Liver (tissue), 9 donors: ENCODE data around the gene FGF14. TPM values are rescaled to one million over a fixed set of nuclear protein-coding genes. Genes with fewer than 3 reads are reported as not detected.

Experiments used
- DNase-seq: peaks from one replicate; pipeline ENCODE4 v3.0.0-alpha.2; 2017; ENCODE audit warnings: low spot score
- H3K27ac ChIP-seq, 2 donors: one replicate each; pipeline ENCODE4 v1.7.0; 2013; ENCODE audit warnings: inconsistent platforms in 2 of 2, low read length in 2 of 2, control low read depth in 1 of 2, low read depth in 1 of 2, mild to moderate bottlenecking in 1 of 2
- H3K27me3 ChIP-seq, 4 donors: one replicate each; pipeline versions ENCODE4 v1.6.1 to v1.7.0; 2013; ENCODE audit warnings: low read length in 3 of 4, inconsistent platforms in 1 of 4, mild to moderate bottlenecking in 1 of 4, moderate library complexity in 1 of 4; ENCODE audit not compliant: control insufficient read depth in 4 of 4, insufficient read depth in 4 of 4
- H3K36me3 ChIP-seq, 4 donors: one replicate each; pipeline versions ENCODE4 v1.6.1 to v1.7.0; 2013; ENCODE audit warnings: low read length in 3 of 4, mild to moderate bottlenecking in 3 of 4, low read depth in 1 of 4, moderate library complexity in 1 of 4; ENCODE audit not compliant: control insufficient read depth in 4 of 4, insufficient read depth in 3 of 4
- H3K4me1 ChIP-seq, 4 donors: one replicate each; pipeline versions ENCODE4 v1.6.1 to v1.7.0; 2013; ENCODE audit warnings: low read length in 3 of 4, mild to moderate bottlenecking in 3 of 4, moderate library complexity in 1 of 4; ENCODE audit not compliant: control insufficient read depth in 4 of 4, insufficient read depth in 4 of 4
- H3K4me3 ChIP-seq, 3 donors: one replicate each; pipeline versions ENCODE4 v1.6.1 to v1.7.0; 2013; ENCODE audit warnings: low read length in 3 of 3, control low read depth in 1 of 3, low read depth in 1 of 3, mild to moderate bottlenecking in 1 of 3
- H3K9ac ChIP-seq, 2 donors: one replicate each; pipeline ENCODE4 v1.7.0; 2013; ENCODE audit warnings: low read length in 2 of 2, mild to moderate bottlenecking in 2 of 2, moderate library complexity in 2 of 2, control low read depth in 1 of 2, low read depth in 1 of 2
- H3K9me3 ChIP-seq, 4 donors: one replicate each; pipeline versions ENCODE4 v1.6.1 to v1.7.0; 2013; ENCODE audit warnings: low read length in 3 of 4; ENCODE audit not compliant: control insufficient read depth in 4 of 4
- EGR1 ChIP-seq, 2 donors: IDR thresholded peaks; 2 replicates each; pipeline ENCODE4 v1.6.1; 2016 to 2018; ENCODE audit warnings: antibody characterized with exemption in 2 of 2, low read depth in 2 of 2
- FOXA1 ChIP-seq: IDR thresholded peaks from 2 replicates; pipeline ENCODE4 v1.6.1; 2016; ENCODE audit warnings: antibody characterized with exemption
- FOXA2 ChIP-seq: IDR thresholded peaks from 2 replicates; pipeline ENCODE4 v1.6.1; 2016; ENCODE audit warnings: antibody characterized with exemption
- GABPA ChIP-seq, 2 donors: IDR thresholded peaks in 1 of 2; conservative IDR thresholded peaks in 1 of 2; 2 replicates each; pipeline ENCODE4 v1.6.1; 2016; ENCODE audit warnings: antibody characterized with exemption in 2 of 2, mild to moderate bottlenecking in 1 of 2, moderate library complexity in 1 of 2
- HNF4A ChIP-seq, 2 donors: conservative IDR thresholded peaks; 2 replicates each; pipeline ENCODE4 v1.6.1; 2016; ENCODE audit warnings: antibody characterized with exemption in 2 of 2, mild to moderate bottlenecking in 2 of 2
- HNF4G ChIP-seq: IDR thresholded peaks from 2 replicates; pipeline ENCODE4 v1.6.1; 2016; ENCODE audit warnings: antibody characterized with exemption
- JUND ChIP-seq, 2 donors: IDR thresholded peaks; 2 replicates each; pipeline ENCODE4 v1.6.1; 2016; ENCODE audit warnings: antibody characterized with exemption in 2 of 2
- NR2F2 ChIP-seq: IDR thresholded peaks from 2 replicates; pipeline ENCODE4 v1.6.1; 2016; ENCODE audit warnings: antibody characterized with exemption
- RAD21 ChIP-seq, 2 donors: IDR thresholded peaks; 2 replicates each; pipeline ENCODE4 v1.6.1; 2016; ENCODE audit warnings: antibody characterized with exemption in 2 of 2, mild to moderate bottlenecking in 2 of 2
- RXRA ChIP-seq, 2 donors: IDR thresholded peaks; 2 replicates each; pipeline ENCODE4 v1.6.1; 2017 to 2018; ENCODE audit warnings: antibody characterized with exemption in 2 of 2, mild to moderate bottlenecking in 1 of 2
- SP1 ChIP-seq: IDR thresholded peaks from 2 replicates; pipeline ENCODE4 v1.6.1; 2018; ENCODE audit warnings: antibody characterized with exemption, mild to moderate bottlenecking
- YY1 ChIP-seq: IDR thresholded peaks from 2 replicates; pipeline ENCODE4 v1.6.1; 2016; ENCODE audit warnings: antibody characterized with exemption, mild to moderate bottlenecking
- WGBS: extraction: QIAGEN DNeasy Blood & Tissue Kit; methylation state at CpG from one replicate; pipeline ENCODE4 v1.1.7; 2013; 5-methylcytosine and 5-hydroxymethylcytosine counted together
- polyA plus RNA-seq, 2 donors: library from polyadenylated mRNA; stranded (reverse) in 1 of 2; unstranded in 1 of 2; fragments of 200-250 nt in 1 of 2; fragments of >200 nt in 1 of 2; fragmentation: Nextera tagmentation in 1 of 2; extraction: Ambion mirVana in 1 of 2; gene quantifications; one replicate each; pipeline versions ENCODE4 v1.2.1 to v1.2.3, GENCODE V29; 2013 to 2015
- total RNA-seq, 2 donors: library from RNA; depleted of rRNA; stranded (reverse); fragments of >200 nt; gene quantifications; one replicate each; pipeline ENCODE4 v1.2.3, GENCODE V29; 2014
- TF ChIP-seq, protein P1 (sequence below): fragments of 150-350 bp; IDR thresholded peaks from 2 replicates; pipeline ENCODE4 v1.5.1; 2017; ENCODE audit warnings: improper control_type of control experiment, low read depth, low read length; ENCODE audit not compliant: missing input control
- TF ChIP-seq, protein P2 (sequence below): IDR thresholded peaks from 2 replicates; pipeline ENCODE4 v1.6.1; 2016; ENCODE audit warnings: antibody characterized with exemption
- TF ChIP-seq, protein P3 (sequence below): IDR thresholded peaks from 2 replicates; pipeline ENCODE4 v1.6.1; 2016; ENCODE audit warnings: antibody characterized with exemption
- TF ChIP-seq, protein P4 (sequence below): IDR thresholded peaks from 2 replicates; pipeline ENCODE4 v1.6.1; 2016; ENCODE audit warnings: antibody characterized with exemption, mild to moderate bottlenecking
- donor health status: healthy.
- donor health status: healthy.
- donor health status: healthy.
- donor health status: healthy.
- donor health status: healthy.

FGF14 gene
- total and polyA plus RNA-seq, 4 donors: 0.05 to 3.3 (median 1.0) TPM

DNA sequence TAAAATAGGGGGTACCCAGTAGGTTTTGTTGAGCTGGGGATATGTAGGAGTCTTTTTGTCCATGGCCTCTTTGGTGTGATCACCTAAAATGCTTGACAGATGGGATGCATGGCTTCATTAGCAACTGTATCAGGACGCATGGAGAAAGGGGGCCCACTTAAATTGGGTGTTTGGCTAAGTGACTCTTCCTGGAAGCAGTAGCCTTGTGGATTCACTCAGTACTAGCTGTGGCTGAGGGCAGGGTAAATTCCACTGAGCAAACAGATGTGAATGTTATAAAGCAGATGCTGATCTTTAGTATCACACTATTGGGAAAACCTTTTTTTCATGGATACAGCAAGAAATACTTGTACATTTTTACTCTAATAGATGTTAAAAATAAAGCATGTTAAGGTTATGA, 140.0 kb downstream of the FGF14 start (continued):
- TF ChIP-seq, protein P1, sequence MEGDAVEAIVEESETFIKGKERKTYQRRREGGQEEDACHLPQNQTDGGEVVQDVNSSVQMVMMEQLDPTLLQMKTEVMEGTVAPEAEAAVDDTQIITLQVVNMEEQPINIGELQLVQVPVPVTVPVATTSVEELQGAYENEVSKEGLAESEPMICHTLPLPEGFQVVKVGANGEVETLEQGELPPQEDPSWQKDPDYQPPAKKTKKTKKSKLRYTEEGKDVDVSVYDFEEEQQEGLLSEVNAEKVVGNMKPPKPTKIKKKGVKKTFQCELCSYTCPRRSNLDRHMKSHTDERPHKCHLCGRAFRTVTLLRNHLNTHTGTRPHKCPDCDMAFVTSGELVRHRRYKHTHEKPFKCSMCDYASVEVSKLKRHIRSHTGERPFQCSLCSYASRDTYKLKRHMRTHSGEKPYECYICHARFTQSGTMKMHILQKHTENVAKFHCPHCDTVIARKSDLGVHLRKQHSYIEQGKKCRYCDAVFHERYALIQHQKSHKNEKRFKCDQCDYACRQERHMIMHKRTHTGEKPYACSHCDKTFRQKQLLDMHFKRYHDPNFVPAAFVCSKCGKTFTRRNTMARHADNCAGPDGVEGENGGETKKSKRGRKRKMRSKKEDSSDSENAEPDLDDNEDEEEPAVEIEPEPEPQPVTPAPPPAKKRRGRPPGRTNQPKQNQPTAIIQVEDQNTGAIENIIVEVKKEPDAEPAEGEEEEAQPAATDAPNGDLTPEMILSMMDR: no peak
- no peak for TF ChIP-seq SP1
- TF ChIP-seq NR2F2: no peak

DNA sequence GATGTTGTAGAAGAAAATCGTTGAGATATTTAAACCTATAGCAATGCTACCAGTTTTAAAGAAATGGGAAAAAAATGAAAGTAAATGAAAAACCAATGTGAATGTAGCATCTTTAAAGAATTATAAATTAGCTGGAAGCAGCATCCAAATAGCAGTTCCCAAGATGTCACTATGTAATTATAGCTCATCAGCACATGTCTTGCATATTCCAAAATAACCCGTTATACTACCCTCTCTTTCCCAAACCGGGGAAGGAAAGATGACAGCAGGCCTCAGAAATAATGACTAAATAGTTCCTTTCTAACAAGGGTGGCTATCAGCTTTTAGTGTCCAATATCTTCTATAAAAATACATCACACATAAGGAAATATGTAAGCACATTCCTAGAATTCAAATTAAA, 140.5 kb downstream of the FGF14 start:
- 87% methylated on average over 3 of the region's 3 CpGs for WGBS
- Histone ChIP-seq H3K36me3 (no peaks in the 10 kb centered on the region), H3K4me1 (no peaks in the 10 kb centered on the region)

DNA sequence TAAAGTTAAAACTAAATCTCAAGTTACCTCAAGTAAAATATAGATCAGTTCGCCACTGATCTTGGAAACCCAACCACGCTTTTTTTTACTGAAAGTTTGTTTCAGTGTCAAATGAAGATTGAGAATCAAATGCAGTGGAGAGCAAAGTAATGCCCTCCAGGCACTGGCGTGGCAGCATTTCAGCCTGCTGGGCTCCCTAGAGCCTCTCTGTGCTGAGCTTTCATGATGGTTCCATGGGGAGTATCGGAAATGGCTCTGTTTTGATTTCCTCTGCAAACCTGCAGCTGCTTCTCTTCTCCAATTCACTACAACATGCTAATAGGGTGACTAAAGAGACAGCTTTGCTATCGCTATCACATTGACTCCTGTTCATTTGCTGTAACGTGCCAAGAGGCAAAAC, 141.6 kb downstream of the FGF14 start:
- Histone ChIP-seq H3K36me3 (no peaks in the 10 kb centered on the region), H3K27me3 (no peaks in the 10 kb centered on the region), H3K9ac (no peak overlapping the region), H3K4me3 (no peak overlapping the region), H3K4me1 (no peaks in the 10 kb centered on the region), H3K27ac (no peak overlapping the region), H3K9me3 (peaks cover 0 to 1% (median under 1%) of the 10 kb centered on the region in 4 donors)
- WGBS: 89% methylated on average over 6 of the region's 6 CpGs
- no peak for DNase-seq
- TF ChIP-seq SP1 (no peak), FOXA1 (no peak), HNF4A (conservative IDR thresholded peaks at IDR 0.05) (no peak), FOXA2 (no peak), HNF4G (no peak), NR2F2 (no peak), EGR1 (IDR thresholded peaks at IDR 0.05; ENCODE audit: low read depth in 2 of 2) (no peak), RXRA (IDR thresholded peaks at IDR 0.05) (no peak)
- TF ChIP-seq, protein P1: no peak
- TF ChIP-seq, protein P2, sequence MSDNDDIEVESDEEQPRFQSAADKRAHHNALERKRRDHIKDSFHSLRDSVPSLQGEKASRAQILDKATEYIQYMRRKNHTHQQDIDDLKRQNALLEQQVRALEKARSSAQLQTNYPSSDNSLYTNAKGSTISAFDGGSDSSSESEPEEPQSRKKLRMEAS: no peak
- TF ChIP-seq, protein P3, sequence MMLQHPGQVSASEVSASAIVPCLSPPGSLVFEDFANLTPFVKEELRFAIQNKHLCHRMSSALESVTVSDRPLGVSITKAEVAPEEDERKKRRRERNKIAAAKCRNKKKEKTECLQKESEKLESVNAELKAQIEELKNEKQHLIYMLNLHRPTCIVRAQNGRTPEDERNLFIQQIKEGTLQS: no peak

More for the DNA sequence above, 140.5 kb downstream of the FGF14 start:
- Histone ChIP-seq H3K4me3 (no peak overlapping the region), H3K27me3 (no peaks in the 10 kb centered on the region), H3K9ac (no peak overlapping the region), H3K9me3 (peaks cover 0 to 1% (median under 1%) of the 10 kb centered on the region in 4 donors), H3K27ac (no peak overlapping the region)
- TF ChIP-seq FOXA2 (no peak), JUND (IDR thresholded peaks at IDR 0.05) (no peak), RXRA (IDR thresholded peaks at IDR 0.05) (no peak), YY1 (no peak)
- DNase-seq: no peak

DNA sequence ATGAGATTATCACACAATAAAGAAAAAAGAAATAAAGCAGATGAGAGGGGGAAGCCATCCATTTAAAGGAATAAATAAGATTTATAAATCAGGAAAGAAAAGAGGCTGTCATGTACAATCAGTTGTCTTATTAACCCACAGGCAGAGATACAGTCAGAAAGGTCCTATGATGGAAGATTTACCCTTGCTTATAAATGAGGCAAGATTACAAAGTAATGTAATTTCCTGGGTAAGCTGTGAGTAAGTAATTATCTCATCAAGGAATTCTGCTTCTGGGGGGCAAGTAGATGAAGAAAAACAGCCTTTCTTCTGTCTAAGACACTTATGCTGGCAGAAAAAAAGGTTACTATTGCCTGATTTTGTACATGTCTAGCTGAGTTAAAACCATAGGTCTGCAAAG, 146.4 kb downstream of the FGF14 start:
- no peak for TF ChIP-seq RXRA (IDR thresholded peaks at IDR 0.05)
- no peak for TF ChIP-seq FOXA2
- no peak for TF ChIP-seq GABPA (IDR thresholded peaks at IDR 0.05 in 1 of 2, conservative IDR thresholded peaks at IDR 0.05 in 1 of 2)
- TF ChIP-seq, protein P3: no peak
- no peak for TF ChIP-seq YY1
- no peak for TF ChIP-seq RAD21 (IDR thresholded peaks at IDR 0.05)
- TF ChIP-seq, protein P4, sequence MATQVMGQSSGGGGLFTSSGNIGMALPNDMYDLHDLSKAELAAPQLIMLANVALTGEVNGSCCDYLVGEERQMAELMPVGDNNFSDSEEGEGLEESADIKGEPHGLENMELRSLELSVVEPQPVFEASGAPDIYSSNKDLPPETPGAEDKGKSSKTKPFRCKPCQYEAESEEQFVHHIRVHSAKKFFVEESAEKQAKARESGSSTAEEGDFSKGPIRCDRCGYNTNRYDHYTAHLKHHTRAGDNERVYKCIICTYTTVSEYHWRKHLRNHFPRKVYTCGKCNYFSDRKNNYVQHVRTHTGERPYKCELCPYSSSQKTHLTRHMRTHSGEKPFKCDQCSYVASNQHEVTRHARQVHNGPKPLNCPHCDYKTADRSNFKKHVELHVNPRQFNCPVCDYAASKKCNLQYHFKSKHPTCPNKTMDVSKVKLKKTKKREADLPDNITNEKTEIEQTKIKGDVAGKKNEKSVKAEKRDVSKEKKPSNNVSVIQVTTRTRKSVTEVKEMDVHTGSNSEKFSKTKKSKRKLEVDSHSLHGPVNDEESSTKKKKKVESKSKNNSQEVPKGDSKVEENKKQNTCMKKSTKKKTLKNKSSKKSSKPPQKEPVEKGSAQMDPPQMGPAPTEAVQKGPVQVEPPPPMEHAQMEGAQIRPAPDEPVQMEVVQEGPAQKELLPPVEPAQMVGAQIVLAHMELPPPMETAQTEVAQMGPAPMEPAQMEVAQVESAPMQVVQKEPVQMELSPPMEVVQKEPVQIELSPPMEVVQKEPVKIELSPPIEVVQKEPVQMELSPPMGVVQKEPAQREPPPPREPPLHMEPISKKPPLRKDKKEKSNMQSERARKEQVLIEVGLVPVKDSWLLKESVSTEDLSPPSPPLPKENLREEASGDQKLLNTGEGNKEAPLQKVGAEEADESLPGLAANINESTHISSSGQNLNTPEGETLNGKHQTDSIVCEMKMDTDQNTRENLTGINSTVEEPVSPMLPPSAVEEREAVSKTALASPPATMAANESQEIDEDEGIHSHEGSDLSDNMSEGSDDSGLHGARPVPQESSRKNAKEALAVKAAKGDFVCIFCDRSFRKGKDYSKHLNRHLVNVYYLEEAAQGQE: no peak
- no peak for TF ChIP-seq NR2F2
- TF ChIP-seq, protein P2: no peak
- Histone ChIP-seq H3K4me3 (no peak overlapping the region), H3K27ac (no peak overlapping the region), H3K36me3 (no peaks in the 10 kb centered on the region), H3K9me3 (no peaks in the 10 kb centered on the region), H3K4me1 (no peaks in the 10 kb centered on the region), H3K27me3 (no peaks in the 10 kb centered on the region), H3K9ac (no peak overlapping the region)
- no peak for DNase-seq
